ENCODE results near the gene NR6A1.

Gene NR6A1

DNA sequence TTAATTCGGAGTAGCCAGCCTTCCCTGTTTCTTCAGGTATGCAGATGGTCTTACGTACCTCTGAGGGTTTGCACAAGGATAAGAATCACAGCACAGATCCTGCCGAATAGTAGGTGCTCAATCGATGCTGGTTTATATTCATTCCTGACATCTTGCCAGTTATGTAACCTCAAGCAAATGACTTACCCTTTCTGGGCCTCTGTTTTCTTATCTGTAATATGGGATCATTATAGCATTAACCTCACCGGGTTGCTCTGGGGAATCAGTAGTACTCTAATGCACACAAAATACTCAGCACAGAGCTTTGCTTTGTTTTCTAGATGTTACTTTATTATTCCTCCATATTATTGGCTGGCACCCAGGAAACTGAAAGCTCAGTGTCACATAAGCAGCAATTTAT is 256.2 kb downstream of the NR6A1 start:
- no peak for DNase-seq

- DNase-seq: no peak
Measured at GRCh38 chr9:124514125-124514524, 257.0 kb downstream of the NR6A1 start.

- no peak for DNase-seq
Measured at GRCh38 chr9:124513376-124513994, 257.6 kb downstream of the NR6A1 start.

DNA sequence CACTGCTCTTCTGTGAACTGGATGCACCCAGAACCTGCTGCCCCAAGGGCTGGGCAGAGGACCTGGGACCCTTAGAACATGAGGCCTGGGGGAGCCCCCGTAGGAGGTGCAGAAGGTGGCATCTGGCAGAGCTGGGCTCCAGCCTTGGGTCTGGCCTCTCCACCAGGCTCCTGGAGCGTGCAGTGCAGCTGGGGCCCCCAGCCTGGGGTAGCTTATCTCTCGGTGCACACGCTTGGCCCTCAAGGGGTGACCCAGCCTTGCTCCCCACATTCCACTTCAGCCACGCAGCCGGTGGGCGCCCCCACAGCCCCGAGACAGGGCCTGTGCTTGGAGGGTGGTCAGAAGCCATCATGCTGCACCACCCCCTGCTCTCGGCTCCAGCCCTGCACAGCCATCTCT is 258.3 kb downstream of the NR6A1 start:
- DNase-seq: no peak

DNA sequence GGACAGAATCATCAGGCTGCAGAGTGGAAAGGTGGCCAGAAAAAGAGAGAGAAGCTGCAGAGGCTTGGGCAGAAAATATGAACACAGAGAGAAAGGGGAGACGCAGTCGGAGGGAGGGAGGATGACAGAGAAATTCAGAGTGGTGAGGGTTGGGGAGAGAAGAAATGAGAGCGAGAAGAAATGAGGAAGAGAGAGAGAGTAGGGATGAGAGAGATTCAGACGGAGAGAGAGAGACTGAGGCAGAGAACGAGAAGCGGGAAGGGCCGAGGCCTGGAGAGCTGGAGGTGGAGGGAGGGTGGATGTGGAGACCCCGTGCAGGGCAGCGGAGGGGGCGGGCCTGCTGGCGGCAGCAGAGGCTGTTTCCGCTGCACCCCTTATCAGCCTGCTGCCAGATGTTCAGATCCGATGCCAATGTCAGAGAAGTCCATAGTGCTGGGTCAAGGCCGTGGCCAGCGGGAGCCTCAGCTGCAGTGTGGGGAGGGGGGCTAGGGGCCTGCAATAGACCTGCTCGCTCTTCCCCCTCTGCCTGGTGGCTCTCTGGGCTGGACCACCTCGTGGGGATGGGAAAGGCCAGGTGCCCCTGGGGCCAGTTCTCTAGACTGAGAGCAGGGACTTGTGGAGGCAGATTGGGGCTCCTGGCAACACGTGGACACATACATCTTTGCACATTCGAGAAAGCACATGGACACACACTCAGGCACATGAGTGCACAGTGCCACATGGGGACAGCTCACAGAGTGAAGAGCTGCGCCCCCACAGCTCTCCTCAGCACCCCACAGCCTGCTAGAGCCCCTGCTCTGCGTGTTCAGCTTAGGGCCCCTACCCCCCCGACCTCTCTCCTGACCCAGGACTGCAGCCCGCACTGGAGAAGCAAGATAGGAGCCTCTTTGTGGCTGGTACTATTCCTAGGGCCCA is 259.0 kb downstream of the NR6A1 start:
- no peak for DNase-seq

GRCh38 chr9:124511426-124511840 is 259.7 kb downstream of the NR6A1 start:
- DNase-seq: no peak

GRCh38 chr9:124510650-124511425 is 260.3 kb downstream of the NR6A1 start:
- DNase-seq: no peak

DNA sequence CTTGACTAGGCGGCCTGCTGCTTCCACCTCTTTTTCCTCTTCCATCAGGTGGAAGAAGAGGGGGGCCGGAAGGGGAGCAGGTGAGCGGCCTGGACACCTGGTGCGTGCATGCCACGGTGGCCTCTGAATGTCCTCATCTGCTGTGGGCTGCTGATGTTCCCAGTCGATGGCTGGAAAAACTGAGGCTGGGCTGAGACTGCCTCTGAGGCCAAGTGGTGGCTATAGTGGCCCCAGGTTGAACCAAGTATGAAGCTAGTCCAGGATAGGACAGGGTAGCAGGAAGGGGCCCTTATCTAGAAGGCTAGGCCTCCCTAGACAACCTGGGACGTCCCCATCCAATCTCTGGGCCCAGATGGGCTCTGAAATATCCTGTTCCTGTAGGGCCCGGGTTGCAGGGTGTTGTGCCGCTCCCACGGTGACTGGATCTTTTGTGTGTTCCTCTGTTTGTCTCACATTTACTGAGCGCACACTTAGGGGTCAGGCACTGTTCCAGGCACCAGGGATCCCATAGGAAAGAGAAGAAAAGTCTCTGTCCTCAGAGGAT is 263.2 kb downstream of the NR6A1 start:
- DNase-seq: no peak

DNA sequence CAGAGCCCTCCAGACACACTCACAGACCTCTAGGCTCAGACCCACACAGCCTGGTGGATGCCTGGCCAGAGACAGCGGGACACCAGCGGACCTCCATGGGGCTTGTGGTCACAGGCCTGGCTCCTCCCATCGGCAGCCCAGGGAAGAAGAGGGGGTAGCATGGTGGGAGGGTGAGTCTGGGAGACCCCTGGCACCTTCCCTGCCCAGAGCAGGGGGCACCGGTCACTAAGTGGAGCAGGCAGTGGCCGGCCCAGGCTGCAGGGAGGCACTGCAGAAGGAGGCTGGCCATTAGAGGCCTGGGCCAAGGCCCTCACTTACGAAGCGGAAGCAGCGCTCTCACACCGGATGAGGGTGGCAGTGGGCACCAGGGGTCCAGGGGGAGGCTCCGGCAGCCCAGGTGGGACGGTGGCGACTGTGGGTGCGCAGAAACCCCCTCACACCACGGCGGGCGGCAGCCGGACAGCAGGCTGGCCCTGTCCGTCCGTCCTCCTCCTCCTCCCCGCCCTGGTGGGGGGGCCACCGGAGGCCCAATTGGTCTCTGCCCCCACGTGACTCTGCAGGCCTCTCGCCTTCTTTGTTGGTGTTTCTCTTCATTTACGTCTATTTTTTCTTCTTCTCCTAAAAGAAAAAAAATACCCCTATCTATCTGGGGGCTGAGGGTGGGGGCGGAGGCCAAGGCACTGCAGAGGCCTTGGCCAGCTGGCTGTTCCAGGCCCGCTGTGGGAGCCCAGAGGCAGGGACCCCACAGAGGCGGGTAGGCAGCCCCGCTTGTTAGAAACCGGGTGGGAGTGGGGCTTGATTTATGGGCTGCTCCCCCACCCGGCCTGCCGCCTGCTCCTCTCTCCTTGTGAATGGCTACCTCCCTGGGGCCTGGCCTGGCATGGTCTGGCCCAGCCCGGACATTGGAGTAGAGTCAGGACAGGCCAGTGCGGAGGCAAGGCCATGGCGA is 263.9 kb downstream of the NR6A1 start, which contains the start of gene NR5A1:
Gene NR5A1 (minus strand): TSS at position 469 of the 949 bp plus-strand sequence. CDS start 4,004 bp downstream, outside the sequence.
- no peak for DNase-seq

DNA sequence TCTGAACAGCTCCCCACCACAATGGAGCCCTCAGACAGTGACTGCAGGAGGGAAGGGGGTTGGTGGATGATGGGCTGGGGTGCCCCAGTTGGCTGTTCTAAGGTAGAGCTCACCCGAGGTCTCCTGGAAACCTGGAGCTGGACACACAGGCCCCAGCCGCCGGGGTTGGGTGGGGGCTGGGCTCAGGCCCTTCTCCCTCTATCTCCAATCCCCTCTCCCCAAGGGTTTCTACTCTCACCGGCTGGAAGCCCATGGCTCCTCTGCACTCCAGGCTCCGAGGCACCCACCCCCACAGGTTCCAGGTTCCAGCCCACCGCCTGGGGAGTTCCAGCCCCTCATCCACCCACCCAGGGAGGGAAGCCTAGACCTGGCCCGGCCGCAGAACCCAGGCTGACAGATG is 264.7 kb downstream of the NR6A1 start:
- no peak for DNase-seq

GRCh38 chr9:124505901-124506346 is 265.2 kb downstream of the NR6A1 start:
- DNase-seq: no peak

- DNase-seq: no peak
Measured at GRCh38 chr9:124505006-124505900, 265.9 kb downstream of the NR6A1 start.

DNA sequence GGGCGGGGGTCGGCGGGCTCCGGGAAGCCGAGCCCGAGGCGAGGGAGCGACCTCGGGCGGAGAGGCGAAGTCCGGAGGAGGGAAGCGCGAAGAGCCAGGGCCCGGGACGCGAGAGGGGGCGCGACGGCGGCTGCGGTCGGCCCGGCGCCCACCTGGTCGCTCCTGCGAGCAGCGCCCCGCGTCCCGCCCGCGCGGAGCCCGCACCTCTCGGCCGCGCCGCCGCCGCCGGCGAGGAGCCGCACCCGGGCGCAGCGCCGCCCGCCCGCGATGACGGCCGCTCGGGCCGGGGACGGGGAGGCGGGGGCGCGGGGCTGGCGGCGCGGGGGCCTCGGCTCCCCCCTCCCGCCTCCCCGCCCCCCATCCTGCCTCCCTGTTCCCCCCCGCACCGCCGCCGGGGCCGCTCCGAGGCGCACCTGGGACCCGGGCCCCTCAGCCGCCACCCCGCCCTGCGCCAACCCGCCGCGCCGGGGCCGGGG is 266.5 kb downstream of the NR6A1 start:
- DNase-seq: no peak

DNA sequence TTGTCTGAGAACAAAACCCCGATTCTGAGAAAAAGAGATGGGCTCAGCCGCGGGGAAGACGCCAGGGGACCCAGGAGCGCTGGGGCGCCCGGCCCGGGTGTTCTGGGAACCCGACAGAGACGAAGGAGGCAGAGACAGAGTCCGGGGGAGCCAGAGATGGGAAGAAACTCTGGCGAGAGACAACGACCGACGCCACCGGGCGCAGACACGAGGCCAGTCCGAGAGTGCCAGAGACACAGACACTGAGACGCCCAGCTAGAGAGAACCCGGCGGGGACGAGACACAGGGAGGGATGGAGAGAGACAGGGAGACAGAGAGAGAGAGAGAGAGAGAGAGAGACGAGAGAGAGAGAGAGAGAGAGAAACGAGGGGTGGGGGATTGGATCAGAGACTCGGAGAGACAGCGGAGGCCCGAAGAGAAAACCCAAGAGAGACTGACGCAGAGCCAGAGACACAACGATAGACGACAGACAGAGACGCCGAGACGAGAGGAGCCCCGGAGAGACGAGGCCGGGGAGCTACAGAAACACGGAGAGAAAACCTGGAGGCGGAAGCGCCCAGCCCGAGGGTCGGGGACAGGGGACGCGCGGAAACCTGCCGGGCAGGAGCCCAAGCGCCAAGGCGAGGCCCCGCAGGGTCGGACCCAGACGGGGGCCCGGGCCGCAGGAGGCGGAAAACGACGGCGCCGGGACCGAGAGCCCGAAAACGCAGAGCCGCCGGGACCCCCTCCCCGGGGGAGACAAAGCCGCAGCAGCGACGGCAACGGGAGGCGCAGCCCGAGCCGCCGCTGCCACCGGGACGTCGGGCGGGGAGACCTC is 267.2 kb downstream of the NR6A1 start:
- no peak for DNase-seq

DNA sequence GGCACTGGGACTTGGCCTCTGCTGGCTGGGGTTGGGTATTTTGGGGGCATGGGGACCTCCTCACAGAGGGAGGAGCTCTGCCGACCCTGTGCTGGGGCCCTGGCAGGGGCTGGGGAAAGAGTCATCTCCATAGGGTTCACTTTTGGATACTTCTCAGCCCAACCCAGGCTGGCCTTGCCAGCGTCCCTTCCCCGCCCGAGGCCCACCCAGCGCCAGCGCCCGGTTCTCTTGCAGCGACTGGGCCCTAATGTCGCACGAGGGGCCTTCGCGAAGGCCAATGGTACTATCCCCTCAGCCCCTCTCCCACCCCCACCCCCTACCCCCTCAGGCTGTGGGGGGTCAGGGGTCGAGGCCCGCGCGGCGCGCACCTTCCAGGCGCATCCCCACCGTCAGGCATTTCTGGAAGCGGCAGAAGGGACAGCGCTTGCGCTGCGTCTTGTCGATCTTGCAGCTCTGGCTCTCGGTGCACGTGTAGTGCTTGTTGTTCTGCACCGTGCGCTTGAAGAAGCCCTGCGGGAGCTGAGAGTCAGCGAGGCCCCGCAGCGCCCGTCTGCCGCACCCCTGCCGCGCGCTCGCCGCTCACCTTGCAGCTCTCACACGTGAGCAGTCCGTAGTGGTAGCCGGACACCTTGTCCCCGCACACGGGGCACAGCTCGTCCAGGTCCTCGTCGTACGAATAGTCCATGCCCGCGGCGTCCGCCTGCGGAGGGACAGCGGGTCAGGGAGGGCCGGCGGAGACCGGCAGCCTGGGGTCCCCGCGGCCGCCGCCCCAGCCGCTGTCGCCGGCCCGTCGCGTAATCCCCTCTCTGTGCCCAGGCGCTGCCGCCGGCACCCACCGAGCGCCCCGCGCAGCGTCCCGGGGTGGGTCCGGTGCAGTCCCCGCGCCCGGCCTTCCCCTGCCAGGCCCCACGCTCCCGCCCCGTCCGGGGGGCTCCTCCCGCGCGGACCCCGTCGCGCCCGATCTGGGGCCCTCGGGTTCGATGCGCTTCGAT is 268.1 kb downstream of the NR6A1 start:
- no peak for DNase-seq

- DNase-seq: no peak
Measured at GRCh38 chr9:124501771-124502320, 269.3 kb downstream of the NR6A1 start.

GRCh38 chr9:124500796-124501611 is 270.1 kb downstream of the NR6A1 start:
- DNase-seq: no peak

Data from NCI-H1694 (cell line).